Tibial artery (tissue), 4 donors: ENCODE results near the gene OPALIN.

ENCODE experiments used
- DNase-seq, 2 donors: peaks; one replicate each; pipeline ENCODE4 v3.0.0-alpha.2; 2019
- H3K27ac ChIP-seq, 2 donors: fragments of 200-600 bp; sonication (generic) in 1 of 2; 1 replicate in 1 of 2; 2 replicates in 1 of 2; pipeline ENCODE4 v1.5.1; 2018 to 2019; ENCODE audit warnings: mild to moderate bottlenecking in 1 of 2
- H3K27me3 ChIP-seq, 2 donors: fragments of 200-600 bp; sonication (generic) in 1 of 2; one replicate each; pipeline versions ENCODE4 v1.5.1 to v1.6.0; 2016 to 2019
- H3K36me3 ChIP-seq, 3 donors: fragments of 200-600 bp; sonication (generic) in 2 of 3; one replicate each; pipeline ENCODE4 v1.5.1; 2016 to 2019; ENCODE audit warnings: mild to moderate bottlenecking in 2 of 3
- H3K4me1 ChIP-seq, 4 donors: fragments of 200-600 bp; sonication (generic) in 2 of 4; 1 replicate in 3 of 4; 2 replicates in 1 of 4; pipeline ENCODE4 v1.5.1; 2016 to 2019
- H3K4me3 ChIP-seq, 2 donors: fragments of 200-600 bp; sonication (generic) in 1 of 2; 1 replicate in 1 of 2; 2 replicates in 1 of 2; pipeline ENCODE4 v1.5.1; 2018 to 2019; ENCODE audit warnings: mild to moderate bottlenecking in 2 of 2
- H3K9me3 ChIP-seq, 3 donors: fragments of 200-600 bp; sonication (generic) in 1 of 3; one replicate each; pipeline ENCODE4 v1.5.1; 2016 to 2019
- CTCF ChIP-seq, 2 experiments: fragments of 200-600 bp in 1 of 2; fragments of 450-650 bp in 1 of 2; IDR thresholded peaks; one replicate each; pipeline ENCODE4 v1.5.1; 2017 to 2019; ENCODE audit warnings: antibody characterized with exemption in 2 of 2, mild to moderate bottlenecking in 1 of 2, moderate library complexity in 1 of 2
- intact Hi-C: fragments of 100-400 bp; cut with DNase I; formaldehyde crosslinking; loops from one replicate; pipeline ENCODE4 v1.15.0; 2023; ENCODE audit warnings: low total_unique reads

The OPALIN gene

GRCh38 chr10:96338279-96338925 lies 20.4 kb downstream of the OPALIN start:
- intact Hi-C loops, result no loop called here
- DNase-seq, result no peak
- no peaks in the 10 kb centered on the region for H3K36me3 ChIP-seq
- peaks cover 0 to 8% of the 10 kb centered on the region in 2 donors for H3K27me3 ChIP-seq
- H3K27ac ChIP-seq, result no peak overlapping the region
- no peak overlapping the region for H3K4me3 ChIP-seq
- H3K4me1 ChIP-seq, result no peaks in the 10 kb centered on the region
- H3K9me3 ChIP-seq, result no peaks in the 10 kb centered on the region
- no peak for TF ChIP-seq CTCF (IDR thresholded peaks at IDR 0.05)

GRCh38 chr10:96337106-96337505 lies 21.7 kb downstream of the OPALIN start:
- no peak for DNase-seq
- no peaks in the 10 kb centered on the region for H3K9me3 ChIP-seq
- no peaks in the 10 kb centered on the region for H3K4me1 ChIP-seq
- intact Hi-C loops, result no loop called here
- H3K27me3 ChIP-seq, result peaks cover 0 to 8% of the 10 kb centered on the region in 2 donors
- no peak overlapping the region for H3K27ac ChIP-seq
- H3K4me3 ChIP-seq, result no peak overlapping the region
- no peaks in the 10 kb centered on the region for H3K36me3 ChIP-seq
- no peak for TF ChIP-seq CTCF (IDR thresholded peaks at IDR 0.05)

GRCh38 chr10:96334616-96335526 lies 23.9 kb downstream of the OPALIN start:
- H3K36me3 ChIP-seq, result no peaks in the 10 kb centered on the region
- H3K9me3 ChIP-seq, result no peaks in the 10 kb centered on the region
- H3K27ac ChIP-seq, result no peak overlapping the region
- no peak overlapping the region for H3K4me3 ChIP-seq
- DNase-seq, result no peak
- H3K27me3 ChIP-seq, result peaks cover 0 to 17% of the 10 kb centered on the region in 2 donors
- H3K4me1 ChIP-seq, result no peaks in the 10 kb centered on the region
- TF ChIP-seq CTCF (IDR thresholded peaks at IDR 0.05), result peak; percentile 44 to 63
- intact Hi-C loops, result no loop called here

GRCh38 chr10:96333101-96333500 lies 25.7 kb downstream of the OPALIN start:
- DNase-seq, result no peak
- Histone ChIP-seq H3K36me3 (no peaks in the 10 kb centered on the region), H3K27me3 (peaks cover 0 to 17% of the 10 kb centered on the region in 2 donors), H3K27ac (no peak overlapping the region), H3K9me3 (no peaks in the 10 kb centered on the region), H3K4me3 (no peak overlapping the region), H3K4me1 (no peaks in the 10 kb centered on the region)
- no peak for TF ChIP-seq CTCF (IDR thresholded peaks at IDR 0.05)
- intact Hi-C loops, result no loop called here

- intact Hi-C loops, result no loop called here
- H3K4me1 ChIP-seq, result no peaks in the 10 kb centered on the region
- H3K4me3 ChIP-seq, result no peak overlapping the region
- H3K27ac ChIP-seq, result no peak overlapping the region
- DNase-seq, result no peak
- peaks cover 0 to 21% of the 10 kb centered on the region in 2 donors for H3K27me3 ChIP-seq
- no peaks in the 10 kb centered on the region for H3K9me3 ChIP-seq
- no peaks in the 10 kb centered on the region for H3K36me3 ChIP-seq
- no peak for TF ChIP-seq CTCF (IDR thresholded peaks at IDR 0.05)
These were observed 31.3 kb downstream of the OPALIN start for GRCh38 chr10:96327462-96327861.
